ENCODE measurements around the gene AKAP9.
"Not testable (repeated sequence)": the region's sequence is repeated elsewhere in the genome, so short reads cannot be mapped to it uniquely, and the experiment has no call there.

AKAP9 gene

GRCh38 chr7:91957823-91958222 is 17.2 kb downstream of the AKAP9 start:
- no peak for DNase-seq (ENCODE audit: extremely low read depth, low read depth)
- TF ChIP-seq, protein P1, sequence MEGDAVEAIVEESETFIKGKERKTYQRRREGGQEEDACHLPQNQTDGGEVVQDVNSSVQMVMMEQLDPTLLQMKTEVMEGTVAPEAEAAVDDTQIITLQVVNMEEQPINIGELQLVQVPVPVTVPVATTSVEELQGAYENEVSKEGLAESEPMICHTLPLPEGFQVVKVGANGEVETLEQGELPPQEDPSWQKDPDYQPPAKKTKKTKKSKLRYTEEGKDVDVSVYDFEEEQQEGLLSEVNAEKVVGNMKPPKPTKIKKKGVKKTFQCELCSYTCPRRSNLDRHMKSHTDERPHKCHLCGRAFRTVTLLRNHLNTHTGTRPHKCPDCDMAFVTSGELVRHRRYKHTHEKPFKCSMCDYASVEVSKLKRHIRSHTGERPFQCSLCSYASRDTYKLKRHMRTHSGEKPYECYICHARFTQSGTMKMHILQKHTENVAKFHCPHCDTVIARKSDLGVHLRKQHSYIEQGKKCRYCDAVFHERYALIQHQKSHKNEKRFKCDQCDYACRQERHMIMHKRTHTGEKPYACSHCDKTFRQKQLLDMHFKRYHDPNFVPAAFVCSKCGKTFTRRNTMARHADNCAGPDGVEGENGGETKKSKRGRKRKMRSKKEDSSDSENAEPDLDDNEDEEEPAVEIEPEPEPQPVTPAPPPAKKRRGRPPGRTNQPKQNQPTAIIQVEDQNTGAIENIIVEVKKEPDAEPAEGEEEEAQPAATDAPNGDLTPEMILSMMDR (IDR thresholded peaks at IDR 0.05; ENCODE audit: low read depth, low read length, missing control alignments) = no peak
- H3K4me3 ChIP-seq (replicated peaks; ENCODE audit: low read depth, low read length) = no peak overlapping the region

DNA sequence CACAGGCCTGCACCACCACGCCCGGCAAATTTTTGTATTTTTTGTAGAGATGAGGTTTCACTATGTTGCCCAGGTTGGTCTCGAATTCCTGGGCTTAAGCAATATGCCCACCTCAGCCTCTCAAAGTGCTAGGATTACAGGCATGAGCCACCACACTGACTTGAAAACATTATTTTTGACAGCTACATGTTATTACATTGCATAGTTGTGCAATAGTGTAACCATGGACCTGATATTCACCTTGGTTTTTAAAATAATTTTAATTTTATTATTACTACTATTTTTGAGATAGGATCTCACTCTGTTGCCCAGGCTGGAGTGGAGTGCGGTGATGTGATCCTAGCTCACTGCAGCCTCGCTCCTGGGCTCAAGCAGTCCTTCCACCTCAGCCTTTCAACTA is 18.4 kb downstream of the AKAP9 start:
- no peak overlapping the region for H3K4me3 ChIP-seq (replicated peaks; ENCODE audit: low read depth, low read length)
- DNase-seq (ENCODE audit: extremely low read depth, low read depth) = no peak
- TF ChIP-seq, protein P1 (IDR thresholded peaks at IDR 0.05; ENCODE audit: low read depth, low read length, missing control alignments) = no peak

GRCh38 chr7:91961816-91962215 is 21.2 kb downstream of the AKAP9 start:
- H3K4me3 ChIP-seq (replicated peaks; ENCODE audit: low read depth, low read length) = no peak overlapping the region
- TF ChIP-seq, protein P1 (IDR thresholded peaks at IDR 0.05; ENCODE audit: low read depth, low read length, missing control alignments) = no peak
- DNase-seq (ENCODE audit: extremely low read depth, low read depth) = no peak

DNA sequence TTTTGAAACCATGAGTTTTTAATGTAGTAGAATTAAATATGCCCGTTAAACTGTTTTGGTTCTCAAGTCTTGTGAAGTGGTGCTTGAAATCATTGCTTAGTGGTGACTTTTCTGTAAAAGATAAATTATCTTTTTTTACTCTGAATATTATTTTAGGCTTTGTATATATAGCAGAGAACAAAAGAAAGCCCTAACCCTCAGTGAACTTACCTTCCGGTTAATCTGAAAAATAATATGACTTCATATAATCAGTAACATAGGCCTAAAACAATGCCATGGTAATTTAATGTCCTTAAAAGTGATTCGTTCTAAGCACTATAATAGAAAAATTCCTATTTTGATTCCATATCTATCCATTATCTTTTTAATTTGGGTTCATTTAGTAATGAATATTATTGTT is 21.8 kb downstream of the AKAP9 start:
- H3K4me3 ChIP-seq (replicated peaks; ENCODE audit: low read depth, low read length) = no peak overlapping the region
- TF ChIP-seq, protein P1 (IDR thresholded peaks at IDR 0.05; ENCODE audit: low read depth, low read length, missing control alignments) = no peak
- no peak for DNase-seq (ENCODE audit: extremely low read depth, low read depth)

- not testable (repeated sequence) for H3K4me3 ChIP-seq (replicated peaks; ENCODE audit: low read depth, low read length); DNase-seq (ENCODE audit: extremely low read depth, low read depth)
These were observed 26.9 kb downstream of the AKAP9 start for GRCh38 chr7:91967513-91967912.

DNA sequence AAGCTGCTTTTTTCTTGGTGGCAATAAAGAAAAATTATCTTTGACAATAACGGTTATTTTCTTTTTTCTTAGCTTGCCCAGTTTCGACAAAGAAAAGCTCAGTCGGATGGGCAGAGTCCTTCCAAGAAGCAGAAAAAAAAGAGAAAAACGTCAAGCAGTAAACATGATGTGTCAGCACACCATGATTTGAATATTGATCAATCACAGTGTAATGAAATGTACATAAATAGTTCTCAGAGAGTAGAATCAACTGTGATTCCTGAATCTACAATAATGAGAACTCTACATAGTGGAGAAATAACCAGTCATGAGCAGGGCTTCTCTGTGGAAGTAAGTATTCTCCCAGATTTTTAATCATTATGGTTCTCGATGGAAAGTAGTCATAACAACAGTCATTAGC is 33.0 kb downstream of the AKAP9 start:
- TF ChIP-seq, protein P1 (IDR thresholded peaks at IDR 0.05; ENCODE audit: low read depth, low read length, missing control alignments) = no peak
- DNase-seq (ENCODE audit: extremely low read depth, low read depth) = no peak
- no peak overlapping the region for H3K4me3 ChIP-seq (replicated peaks; ENCODE audit: low read depth, low read length)

DNA sequence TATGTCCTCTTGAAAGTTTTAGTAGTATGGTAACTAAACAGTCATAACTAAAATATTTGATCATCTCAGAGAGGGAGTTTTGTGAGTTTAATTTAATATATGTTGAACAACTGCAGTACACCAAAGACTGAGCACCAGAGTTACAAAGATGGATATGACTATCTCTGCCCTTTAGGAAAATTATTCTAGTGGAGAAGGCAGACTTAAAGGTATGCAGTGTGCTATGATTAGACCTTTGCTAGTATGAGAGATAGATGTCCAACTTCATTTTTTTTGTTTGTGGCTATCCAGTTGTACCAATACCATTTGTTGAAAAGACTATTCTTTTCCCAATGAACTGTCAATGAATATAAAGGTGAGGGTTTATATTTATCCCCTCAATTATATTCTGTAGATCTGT is 33.4 kb downstream of the AKAP9 start:
- DNase-seq (ENCODE audit: extremely low read depth, low read depth) = no peak
- no peak overlapping the region for H3K4me3 ChIP-seq (replicated peaks; ENCODE audit: low read depth, low read length)
- TF ChIP-seq, protein P1 (IDR thresholded peaks at IDR 0.05; ENCODE audit: low read depth, low read length, missing control alignments) = no peak
